HG03457 (cell line): Measurements from ENCODE around the gene SMIM1.
"Not testable (repeated sequence)": the region's sequence is repeated elsewhere in the genome, so short reads cannot be mapped to it uniquely, and the experiment has no call there.

ENCODE experiments used
- ATAC-seq: cut with Tn5 transposase; IDR thresholded peaks from one replicate; pipeline ENCODE4 v1.9.1; 2021; ENCODE audit warnings: moderate number of reproducible peaks; ENCODE audit not compliant: unreplicated experiment

The SMIM1 gene

GRCh38 chr1:3736131-3736561, 36.4 kb upstream of the SMIM1 start:
- ATAC-seq, result no peak

GRCh38 chr1:3736708-3737107, 35.8 kb upstream of the SMIM1 start:
- no peak for ATAC-seq

GRCh38 chr1:3738943-3739342, 33.6 kb upstream of the SMIM1 start:
- no peak for ATAC-seq

GRCh38 chr1:3740042-3740441, 32.5 kb upstream of the SMIM1 start:
- ATAC-seq, result no peak

- no peak for ATAC-seq
Observed at GRCh38 chr1:3740752-3741151, 31.8 kb upstream of the SMIM1 start.

GRCh38 chr1:3741566-3742438, 30.7 kb upstream of the SMIM1 start:
- ATAC-seq, result no peak

- ATAC-seq, result no peak
Observed at GRCh38 chr1:3742439-3743298, 29.9 kb upstream of the SMIM1 start.

- ATAC-seq, result no peak
Observed at GRCh38 chr1:3743421-3743820, 29.1 kb upstream of the SMIM1 start.

- ATAC-seq, result no peak
Observed at GRCh38 chr1:3743826-3744225, 28.7 kb upstream of the SMIM1 start.

- ATAC-seq, result no peak
Observed at GRCh38 chr1:3744646-3745045, 27.9 kb upstream of the SMIM1 start.

GRCh38 chr1:3745071-3745470, 27.5 kb upstream of the SMIM1 start:
- ATAC-seq, result no peak

- ATAC-seq, result no peak
Observed at GRCh38 chr1:3745590-3746381, 26.8 kb upstream of the SMIM1 start.

GRCh38 chr1:3746389-3746829, 26.1 kb upstream of the SMIM1 start:
- ATAC-seq, result no peak

- ATAC-seq, result peak; percentile 57
Observed at GRCh38 chr1:3746830-3747521, 25.6 kb upstream of the SMIM1 start.

GRCh38 chr1:3747522-3747848, 25.1 kb upstream of the SMIM1 start:
- ATAC-seq, result no peak

- no peak for ATAC-seq
Observed at GRCh38 chr1:3747903-3748302, 24.6 kb upstream of the SMIM1 start.

- not testable (repeated sequence) for ATAC-seq
Observed at GRCh38 chr1:3748316-3748900, 24.1 kb upstream of the SMIM1 start.

GRCh38 chr1:3749512-3749911, 23.0 kb upstream of the SMIM1 start:
- ATAC-seq, result no peak

- ATAC-seq, result no peak
Observed at GRCh38 chr1:3750741-3751140, 21.8 kb upstream of the SMIM1 start.

- ATAC-seq, result no peak
Observed at GRCh38 chr1:3752400-3752945, 20.1 kb upstream of the SMIM1 start, which contains the start of gene CCDC27. Gene CCDC27, plus strand, starts transcription at chr1:3752450. Its CDS starts 32 bp downstream, at chr1:3752482.
